H1 (cell line): Measurements from ENCODE around the gene SPSB1. TPM values are rescaled to one million over a fixed set of nuclear protein-coding genes. Genes with fewer than 3 reads are reported as not detected.

ENCODE experiments used
- CTCF ChIA-PET: fragments of 300-600 bp; sonication (Branson Sonifier 250); formaldehyde crosslinking; loops from one replicate; lab custom pipeline; 2021; ENCODE audit not compliant: partially characterized antibody; lab: Charles Lee
- POLR2A ChIA-PET: fragments of 300-600 bp; sonication (Branson Sonifier 250); formaldehyde crosslinking; loops from one replicate; lab custom pipeline; 2021; ENCODE audit warnings: inconsistent platforms; ENCODE audit not compliant: partially characterized antibody; lab: Charles Lee
- DNase-seq, 2 experiments: peaks; one replicate each; pipeline versions ENCODE4 v3.0.0 to v3.0.0-alpha.2; 2010 to 2022; ENCODE audit warnings: low spot score in 2 of 2, low read depth in 1 of 2, mixed read lengths in 1 of 2
- FAIRE-seq: peaks from 2 replicates; lab custom pipeline; 2011; peaks lifted over from hg19 to GRCh38; lab: Jason Lieb, UNC
- H2AFZ ChIP-seq: 2 replicates; pipeline ENCODE4 v1.8.1; 2012; ENCODE audit warnings: low read length, inconsistent platforms
- H2AK5ac ChIP-seq: 2 replicates; pipeline ENCODE4 v1.6.1; 2013; ENCODE audit warnings: low read depth, low read length
- H2BK120ac ChIP-seq: replicated peaks from 2 replicates; pipeline ENCODE3; 2013; ENCODE audit warnings: low read depth, low read length, inconsistent platforms
- H2BK12ac ChIP-seq: 2 replicates; pipeline ENCODE4 v1.6.1; 2013; ENCODE audit warnings: low read depth, low read length
- H2BK15ac ChIP-seq: 2 replicates; pipeline ENCODE4 v1.6.1; 2013; ENCODE audit warnings: low read length
- H2BK20ac ChIP-seq: 2 replicates; pipeline ENCODE4 v1.6.1; 2013; ENCODE audit warnings: low read length
- H2BK5ac ChIP-seq: 2 replicates; pipeline ENCODE4 v1.6.1; 2013; ENCODE audit warnings: low read depth, low read length
- H3K14ac ChIP-seq: 2 replicates; pipeline ENCODE4 v1.6.1; 2013; ENCODE audit warnings: inconsistent platforms; ENCODE audit not compliant: insufficient read length
- H3K18ac ChIP-seq: 2 replicates; pipeline ENCODE4 v1.6.1; 2013; ENCODE audit warnings: low read length; ENCODE audit errors: extremely low read depth
- H3K23ac ChIP-seq: 2 replicates; pipeline ENCODE4 v1.6.1; 2013; ENCODE audit warnings: inconsistent platforms; ENCODE audit not compliant: insufficient read length
- H3K23me2 ChIP-seq: 2 replicates; pipeline ENCODE4 v1.6.1; 2013; ENCODE audit warnings: low read depth, low read length
- H3K27ac ChIP-seq: 2 replicates; pipeline ENCODE4 v1.6.1; 2011; ENCODE audit warnings: low read depth, low read length, inconsistent platforms
- H3K27me3 ChIP-seq, 4 experiments: replicated peaks in 1 of 4; 1 replicate in 1 of 4; 2 replicates in 3 of 4; pipeline versions ENCODE4 v1.6.1 to v1.8.1; 2011 to 2013; ENCODE audit warnings: low read length in 3 of 4, mild to moderate bottlenecking in 3 of 4, inconsistent platforms in 2 of 4, mixed read lengths in 2 of 4, moderate library complexity in 1 of 4; ENCODE audit not compliant: control insufficient read depth in 3 of 4, insufficient read depth in 3 of 4; ENCODE audit errors: extremely low read depth in 1 of 4
- H3K36me3 ChIP-seq, 4 experiments: 2 replicates each; pipeline versions ENCODE4 v1.6.1 to v1.8.1; 2011 to 2013; ENCODE audit warnings: mild to moderate bottlenecking in 4 of 4, low read length in 3 of 4, moderate library complexity in 2 of 4, control low read depth in 1 of 4, inconsistent platforms in 1 of 4; ENCODE audit not compliant: insufficient read depth in 4 of 4, control insufficient read depth in 2 of 4
- H3K4ac ChIP-seq: replicated peaks from 2 replicates; pipeline ENCODE3; 2013; ENCODE audit warnings: low read length, low read depth, mixed read lengths, inconsistent platforms; ENCODE audit not compliant: insufficient read length
- H3K4me1 ChIP-seq, 4 experiments: replicated peaks in 1 of 4; 1 replicate in 1 of 4; 2 replicates in 3 of 4; pipeline versions ENCODE4 v1.6.1 to v1.8.1; 2011 to 2013; ENCODE audit warnings: low read length in 3 of 4, inconsistent platforms in 2 of 4, mixed read lengths in 1 of 4; ENCODE audit not compliant: insufficient read depth in 4 of 4, control insufficient read depth in 3 of 4
- H3K4me2 ChIP-seq, 2 experiments: 2 replicates each; pipeline versions ENCODE4 v1.6.1 to v1.8.1; 2011 to 2013; ENCODE audit warnings: low read depth in 2 of 2, low read length in 2 of 2, control low read depth in 1 of 2, inconsistent platforms in 1 of 2, mild to moderate bottlenecking in 1 of 2; ENCODE audit not compliant: insufficient read depth in 1 of 2
- H3K4me3 ChIP-seq, 4 experiments: fragments of 200-600, 300-600 bp in 1 of 4; sonication (generic), shearing (Covaris generic), sonication (Bioruptor Twin) in 1 of 4; 2 replicates each; pipeline versions ENCODE4 v1.5.1 to v1.8.1; 2011 to 2016; ENCODE audit warnings: low read length in 4 of 4, low read depth in 3 of 4, control low read depth in 2 of 4, inconsistent platforms in 2 of 4, mild to moderate bottlenecking in 2 of 4, mixed read lengths in 1 of 4, moderate library complexity in 1 of 4; ENCODE audit not compliant: insufficient read depth in 2 of 4; ENCODE audit errors: extremely low read depth in 1 of 4
- H3K56ac ChIP-seq: replicated peaks from 2 replicates; pipeline ENCODE3; 2013; ENCODE audit warnings: low read depth, mild to moderate bottlenecking, mixed read lengths, low read length, inconsistent platforms; ENCODE audit not compliant: insufficient read length
- H3K79me1 ChIP-seq: 2 replicates; pipeline ENCODE4 v1.6.1; 2013; ENCODE audit warnings: low read depth, low read length, control low read depth
- H3K79me2 ChIP-seq, 2 experiments: 2 replicates each; pipeline versions ENCODE4 v1.6.1 to v1.8.1; 2012 to 2013; ENCODE audit warnings: low read length in 2 of 2, mild to moderate bottlenecking in 2 of 2, inconsistent platforms in 1 of 2; ENCODE audit not compliant: insufficient read depth in 2 of 2, control insufficient read depth in 1 of 2
- H3K9ac ChIP-seq, 4 experiments: replicated peaks in 1 of 4; 1 replicate in 1 of 4; 2 replicates in 3 of 4; pipeline versions ENCODE4 v1.6.1 to v1.8.1; 2011 to 2013; ENCODE audit warnings: low read depth in 3 of 4, low read length in 3 of 4, control low read depth in 2 of 4, mild to moderate bottlenecking in 2 of 4, moderate library complexity in 2 of 4, inconsistent platforms in 1 of 4; ENCODE audit errors: extremely low read depth in 1 of 4
- H3K9me3 ChIP-seq, 2 experiments: 2 replicates each; pipeline versions ENCODE4 v1.6.1 to v1.8.1; 2012 to 2013; ENCODE audit warnings: mild to moderate bottlenecking in 2 of 2, moderate library complexity in 2 of 2, control low read depth in 1 of 2, inconsistent platforms in 1 of 2, low read depth in 1 of 2, low read length in 1 of 2, mixed read lengths in 1 of 2; ENCODE audit not compliant: insufficient read depth in 2 of 2
- H4K20me1 ChIP-seq, 2 experiments: replicated peaks in 1 of 2; 2 replicates each; pipeline versions ENCODE3 to v1.8.1; 2011 to 2013; ENCODE audit warnings: inconsistent platforms in 2 of 2, low read length in 2 of 2, mild to moderate bottlenecking in 1 of 2; ENCODE audit not compliant: insufficient read depth in 2 of 2, control insufficient read depth in 1 of 2
- H4K5ac ChIP-seq: 2 replicates; pipeline ENCODE4 v1.6.1; 2013; ENCODE audit warnings: low read length, low read depth, mixed read lengths, inconsistent platforms; ENCODE audit not compliant: insufficient read length
- H4K8ac ChIP-seq: 2 replicates; pipeline ENCODE4 v1.8.0; 2013; ENCODE audit warnings: mild to moderate bottlenecking, moderate library complexity, low read length, inconsistent platforms; ENCODE audit not compliant: insufficient read depth; ENCODE audit errors: extremely low read depth
- H4K91ac ChIP-seq: replicated peaks from 2 replicates; pipeline ENCODE3; 2013; ENCODE audit warnings: low read length, mixed read lengths, inconsistent platforms; ENCODE audit not compliant: insufficient read length
- CREB1 ChIP-seq: IDR thresholded peaks from 2 replicates; pipeline ENCODE4 v1.6.1; 2012; ENCODE audit warnings: inconsistent platforms
- JUND ChIP-seq: IDR thresholded peaks from 2 replicates; pipeline ENCODE4 v1.6.1; 2011; ENCODE audit warnings: mild to moderate bottlenecking, improper control_type of control experiment, low read length
- KDM4A ChIP-seq: IDR thresholded peaks from one replicate; pipeline ENCODE4 v1.7.1; 2012; ENCODE audit warnings: low read depth, mild to moderate bottlenecking, moderate library complexity, low read length, inconsistent platforms; ENCODE audit not compliant: severe bottlenecking
- POU5F1 ChIP-seq: IDR thresholded peaks from 2 replicates; pipeline ENCODE4 v1.6.1; 2011; ENCODE audit warnings: low read depth, mild to moderate bottlenecking, low read length, moderate library complexity
- RXRA ChIP-seq: IDR thresholded peaks from 2 replicates; pipeline ENCODE4 v1.6.1; 2011; ENCODE audit warnings: low read depth, mild to moderate bottlenecking, low read length, moderate library complexity; ENCODE audit not compliant: insufficient read depth
- SP1 ChIP-seq: IDR thresholded peaks from 2 replicates; pipeline ENCODE4 v1.6.1; 2011; ENCODE audit warnings: low read depth, low read length
- WGBS, 2 experiments: shearing (Covaris generic) in 1 of 2; methylation state at CpG; one replicate each; pipeline versions ENCODE4 v1.1.6 to v1.1.7; 2013 to 2015; ENCODE audit warnings: low lambda C conversion rate in 2 of 2, mixed read lengths in 2 of 2, inconsistent platforms in 1 of 2, low coverage in 1 of 2, missing lambda C conversion rate in 1 of 2; ENCODE audit not compliant: insufficient replicate concordance in 2 of 2, insufficient coverage in 1 of 2, insufficient read length in 1 of 2; ENCODE audit errors: extremely low coverage in 1 of 2, missing lambda C conversion rate in 1 of 2; 5-methylcytosine and 5-hydroxymethylcytosine counted together
- polyA plus RNA-seq, 7 experiments: library from polyadenylated mRNA; depleted of rRNA in 3 of 7; stranded (reverse) in 5 of 7; unstranded in 2 of 7; fragments of >200 nt in 5 of 7; fragments of 200-250 nt in 2 of 7; gene quantifications; 1 replicate in 5 of 7; 2 replicates in 1 of 7; 4 replicates in 1 of 7; pipeline versions ENCODE4 v1.2.1 to v1.2.3, GENCODE V29; 2011 to 2013; ENCODE audit warnings: missing spikeins in 2 of 7, mixed read lengths in 2 of 7
- total RNA-seq: library from RNA; stranded (reverse); fragmentation: NEBNext Ultra II Directional; extraction: Animal tissue kit (Norgen Biotek cat#: 25700); gene quantifications from 2 replicates; pipeline ENCODE4 v1.2.1, GENCODE V29; 2021

The SPSB1 gene
- total and polyA plus RNA-seq, 2 of the 8 experiments (the other 6 are each of a cell fraction or from before 2014, with no cell fraction given), result 5.3 to 6.4 TPM

GRCh38 chr1:9312168-9312720, 19.6 kb downstream of the SPSB1 start:
- Histone ChIP-seq H4K5ac (no peak overlapping the region), H3K14ac (no peak overlapping the region), H3K9ac (no peak overlapping the region), H2BK120ac (no peak overlapping the region), H3K4me1 (no peaks in the 10 kb centered on the region), H2BK12ac (no peak overlapping the region), H3K9me3 (no peaks in the 10 kb centered on the region), H3K4ac (no peak overlapping the region), H2BK5ac (no peak overlapping the region), H4K91ac (no peak overlapping the region), H2AK5ac (no peak overlapping the region), H3K79me2 (no peaks in the 10 kb centered on the region; a peak in 1 of 4 replicates), H2BK15ac (no peak overlapping the region), H3K4me2 (no peak overlapping the region), H4K8ac (no peak overlapping the region), H3K4me3 (no peak overlapping the region), H4K20me1 (peaks cover 0 to 7% of the 10 kb centered on the region in 2 experiments), H2BK20ac (no peak overlapping the region), H3K79me1 (peaks cover 3% of the 10 kb centered on the region), H3K18ac (no peak overlapping the region), H3K36me3 (no peaks in the 10 kb centered on the region), H3K23me2 (no peaks in the 10 kb centered on the region), H2AFZ (no peak overlapping the region), H3K56ac (no peak overlapping the region), H3K23ac (no peak overlapping the region), H3K27ac (no peak overlapping the region), H3K27me3 (no peaks in the 10 kb centered on the region)
- ChIA-PET POLR2A (interaction anchor here (1.1 kb wide), 1 partner anchor 72 kb away, joined by 3 read pairs; no protein-coding TSS in a partner anchor), CTCF (no interaction called here)
- no peak for DNase-seq
- FAIRE-seq, result no peak
- TF ChIP-seq SP1 (no peak), JUND (no peak), CREB1 (no peak), POU5F1 (no peak), KDM4A (no peak), RXRA (no peak)
- 88% methylated on average over 18 of the region's 18 CpGs; no CpG with 5 or more reads in 1 of the 2 experiments for WGBS, 2 experiments
